Astrocyte of the cerebellum (primary cell): ENCODE results near the gene PLD5.
"Not testable (repeated sequence)": the region's sequence is repeated elsewhere in the genome, so short reads cannot be mapped to it uniquely, and the experiment has no call there.

Experiments used
- DNase-seq: peaks from one replicate; pipeline ENCODE4 v3.0.0-alpha.2; 2011; ENCODE audit warnings: low read depth
- H3K4me3 ChIP-seq: 2 replicates; pipeline ENCODE4 v1.5.1; 2011; ENCODE audit warnings: mild to moderate bottlenecking, low read depth, low read length, moderate library complexity
- in situ Hi-C: cut with HindIII; loops from 2 replicates; pipeline ENCODE4 v1.10.0; 2017; ENCODE audit warnings: low sequenced_read_pairs
- TF ChIP-seq, protein P1 (sequence below): IDR thresholded peaks from 2 replicates; pipeline ENCODE4 v1.5.1; 2012; ENCODE audit warnings: low read length, low read depth, moderate library complexity, mild to moderate bottlenecking; ENCODE audit errors: missing control alignments

Gene PLD5

DNA sequence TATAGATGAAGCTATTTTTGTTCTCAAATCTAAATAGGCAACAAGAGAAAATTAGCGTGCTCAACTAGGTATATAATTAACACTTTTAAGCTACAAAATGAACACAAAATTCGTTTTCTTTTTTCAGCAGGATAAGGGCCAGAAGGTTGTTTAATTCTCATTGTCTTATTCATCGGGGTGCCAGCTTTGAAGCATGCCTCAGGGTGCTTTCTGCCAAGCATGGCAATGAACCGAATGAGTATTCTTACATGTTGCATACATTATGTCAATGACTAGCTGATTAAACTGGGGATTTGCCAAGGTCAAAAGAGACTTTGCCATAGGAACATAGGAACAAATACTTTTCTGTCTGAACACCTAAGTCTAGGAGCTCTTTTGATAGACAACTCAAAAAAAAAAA, 423.6 kb downstream of the PLD5 start:
- no peak for DNase-seq
- TF ChIP-seq, protein P1, sequence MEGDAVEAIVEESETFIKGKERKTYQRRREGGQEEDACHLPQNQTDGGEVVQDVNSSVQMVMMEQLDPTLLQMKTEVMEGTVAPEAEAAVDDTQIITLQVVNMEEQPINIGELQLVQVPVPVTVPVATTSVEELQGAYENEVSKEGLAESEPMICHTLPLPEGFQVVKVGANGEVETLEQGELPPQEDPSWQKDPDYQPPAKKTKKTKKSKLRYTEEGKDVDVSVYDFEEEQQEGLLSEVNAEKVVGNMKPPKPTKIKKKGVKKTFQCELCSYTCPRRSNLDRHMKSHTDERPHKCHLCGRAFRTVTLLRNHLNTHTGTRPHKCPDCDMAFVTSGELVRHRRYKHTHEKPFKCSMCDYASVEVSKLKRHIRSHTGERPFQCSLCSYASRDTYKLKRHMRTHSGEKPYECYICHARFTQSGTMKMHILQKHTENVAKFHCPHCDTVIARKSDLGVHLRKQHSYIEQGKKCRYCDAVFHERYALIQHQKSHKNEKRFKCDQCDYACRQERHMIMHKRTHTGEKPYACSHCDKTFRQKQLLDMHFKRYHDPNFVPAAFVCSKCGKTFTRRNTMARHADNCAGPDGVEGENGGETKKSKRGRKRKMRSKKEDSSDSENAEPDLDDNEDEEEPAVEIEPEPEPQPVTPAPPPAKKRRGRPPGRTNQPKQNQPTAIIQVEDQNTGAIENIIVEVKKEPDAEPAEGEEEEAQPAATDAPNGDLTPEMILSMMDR = no peak
- in situ Hi-C loops = no loop called here
- H3K4me3 ChIP-seq = no peak overlapping the region

DNA sequence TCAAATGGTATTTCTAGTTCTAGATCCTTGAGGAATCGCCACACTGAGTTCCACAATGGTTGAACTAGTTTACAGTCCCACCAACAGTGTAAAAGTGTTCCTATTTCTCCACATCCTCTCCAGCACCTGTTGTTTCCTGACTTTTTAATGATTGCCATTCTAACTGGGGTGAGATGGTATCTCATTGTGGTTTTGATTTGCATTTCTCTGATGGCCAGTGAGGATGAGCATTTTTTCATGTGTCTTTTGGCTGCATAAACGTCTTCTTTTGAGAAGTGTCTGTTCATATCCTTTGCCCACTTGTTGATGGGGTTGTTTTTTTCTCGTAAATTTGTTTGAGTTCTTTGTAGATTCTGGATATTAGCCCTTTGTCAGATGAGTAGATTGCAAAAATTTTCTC, 427.2 kb downstream of the PLD5 start:
- in situ Hi-C loops, DNase-seq, H3K4me3 ChIP-seq: not testable (repeated sequence)

DNA sequence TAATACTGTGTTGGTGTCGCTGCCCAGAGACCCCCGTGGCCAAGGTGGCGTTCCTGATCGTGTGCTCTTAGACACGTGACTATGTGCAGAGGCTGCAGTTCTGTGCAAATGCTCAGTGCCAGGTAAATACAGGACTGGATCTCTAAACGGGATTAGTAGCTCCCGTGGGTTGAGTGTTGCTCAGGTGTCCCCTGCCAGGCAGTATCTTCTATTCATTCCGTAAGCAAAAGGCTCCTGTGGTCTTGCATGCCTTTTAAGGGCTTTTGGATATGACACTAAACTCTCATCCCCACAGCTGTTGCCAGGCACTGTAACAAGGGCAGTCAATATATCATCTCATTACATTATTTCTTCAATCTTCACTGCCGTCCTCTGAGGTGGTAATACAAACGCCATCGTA, 431.4 kb downstream of the PLD5 start:
- H3K4me3 ChIP-seq = no peak overlapping the region
- DNase-seq = no peak
- in situ Hi-C loops = no loop called here
- TF ChIP-seq, protein P1 = no peak

DNA sequence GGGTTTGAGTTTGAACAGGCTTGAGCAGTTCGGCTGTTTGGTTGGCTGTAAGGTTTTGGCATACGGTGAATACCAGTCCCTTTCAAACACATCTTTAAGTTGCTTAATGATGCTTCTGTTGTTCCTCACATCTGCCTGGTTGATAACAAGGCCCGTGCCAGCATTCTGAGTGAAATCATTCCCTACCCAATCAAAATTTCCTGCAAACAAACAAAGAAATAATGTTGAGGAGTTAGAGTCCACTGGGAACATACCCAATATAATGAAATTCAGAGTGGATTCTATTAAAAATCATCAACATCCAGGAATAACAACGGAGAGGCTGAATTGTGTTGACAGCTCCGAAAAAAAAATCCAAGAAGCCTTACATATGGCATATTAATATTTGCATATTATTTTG, 434.6 kb downstream of the PLD5 start:
- TF ChIP-seq, protein P1 = no peak
- no peak for DNase-seq
- H3K4me3 ChIP-seq = no peak overlapping the region
- in situ Hi-C loops = no loop called here

DNA sequence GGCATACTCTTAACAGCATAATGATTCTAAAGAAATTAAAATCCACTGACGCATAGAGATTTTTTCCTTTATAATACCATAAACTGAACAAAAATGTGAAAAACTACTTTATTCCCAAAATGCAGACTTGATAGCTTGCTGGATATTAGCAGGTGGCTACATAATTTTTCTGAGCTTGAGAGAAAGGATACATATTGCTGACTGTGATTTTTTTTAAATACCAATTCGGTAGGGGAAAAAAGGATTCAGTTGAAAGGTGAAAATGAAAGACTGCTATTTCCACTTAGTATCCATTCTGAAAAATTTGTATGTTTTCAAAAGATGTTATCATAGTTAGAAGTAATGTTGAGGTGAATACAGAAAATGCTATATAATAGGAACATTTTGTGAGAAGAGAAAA, 435.6 kb downstream of the PLD5 start:
- no peak overlapping the region for H3K4me3 ChIP-seq
- TF ChIP-seq, protein P1 = no peak
- in situ Hi-C loops = no loop called here
- DNase-seq = no peak

DNA sequence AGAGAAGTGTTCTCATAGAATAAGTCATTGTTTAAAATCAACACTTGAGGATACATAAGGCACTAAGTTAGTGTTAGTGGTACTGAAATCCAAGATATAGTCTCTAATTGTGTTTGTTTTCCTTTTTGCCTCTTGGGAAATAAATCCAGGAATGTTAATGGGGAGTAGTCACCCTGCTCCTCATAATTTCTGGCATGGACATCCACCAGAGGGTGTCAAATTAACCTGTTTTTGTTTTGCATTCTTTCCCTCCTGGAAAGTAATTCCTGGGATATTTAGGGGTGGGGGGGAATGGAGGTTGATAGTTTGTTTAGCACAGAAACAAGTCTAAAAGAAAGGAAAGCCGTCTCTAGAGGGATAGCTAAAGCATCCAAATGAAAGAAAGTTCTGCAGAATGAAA, 437.8 kb downstream of the PLD5 start:
- DNase-seq = no peak
- H3K4me3 ChIP-seq = no peak overlapping the region
- TF ChIP-seq, protein P1 = no peak
- in situ Hi-C loops = no loop called here

DNA sequence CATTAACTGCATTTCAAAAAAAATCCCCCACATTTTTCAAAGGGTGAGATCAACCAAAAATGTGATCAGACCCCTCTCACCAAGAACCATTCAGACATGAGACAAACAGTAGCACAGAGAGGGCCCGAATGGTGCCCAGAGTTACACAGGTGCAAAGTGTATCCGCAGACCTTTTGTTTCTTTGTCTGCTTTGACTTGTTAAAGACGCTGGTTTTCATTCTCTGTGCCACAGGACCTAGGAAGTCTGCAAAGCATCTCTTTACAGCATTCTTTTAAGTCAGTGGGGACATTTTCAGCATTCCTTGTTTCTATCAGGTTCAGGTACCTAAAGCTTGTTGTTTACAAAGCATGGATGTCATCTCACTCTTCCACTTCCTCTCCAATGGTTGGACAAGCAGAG, 438.4 kb downstream of the PLD5 start:
- in situ Hi-C loops = no loop called here
- H3K4me3 ChIP-seq = no peak overlapping the region
- TF ChIP-seq, protein P1 = no peak
- DNase-seq = no peak
